Hematopoietic multipotent progenitor cell treated with erythropoietin and hydrocortisone succinate and interleukin-3 and kit ligand, for 8 days (in vitro differentiated cells): ENCODE data around the gene PNPLA3.

Experiments
- DNase-seq: peaks from one replicate; pipeline ENCODE4 v3.0.0-alpha.2; 2015

Gene PNPLA3

GRCh38 chr22:43923631-43924464 lies at the start of gene PNPLA3:
PNPLA3 (plus strand) TSS chr22:43923805; CDS start chr22:43923912, 107 bp downstream.
- DNase-seq: peak; percentile 82

- no peak for DNase-seq
Measured at GRCh38 chr22:43876866-43877509, 46.6 kb upstream of the PNPLA3 start.

- no peak for DNase-seq
Measured at GRCh38 chr22:43878079-43878795, 45.4 kb upstream of the PNPLA3 start.

- DNase-seq: no peak
Measured at GRCh38 chr22:43878831-43879550, 44.6 kb upstream of the PNPLA3 start.

- DNase-seq: no peak
Measured at GRCh38 chr22:43879901-43880540, 43.6 kb upstream of the PNPLA3 start.

GRCh38 chr22:43880541-43880991 lies 43.0 kb upstream of the PNPLA3 start:
- no peak for DNase-seq

- no peak for DNase-seq
Measured at GRCh38 chr22:43881091-43882061, 42.2 kb upstream of the PNPLA3 start.

GRCh38 chr22:43882122-43882767 lies 41.4 kb upstream of the PNPLA3 start:
- DNase-seq: no peak

- DNase-seq: peak; percentile 76
Measured at GRCh38 chr22:43883012-43883661, 40.5 kb upstream of the PNPLA3 start.

- no peak for DNase-seq
Measured at GRCh38 chr22:43883719-43884415, 39.7 kb upstream of the PNPLA3 start.

GRCh38 chr22:43884600-43885318 lies 38.8 kb upstream of the PNPLA3 start:
- DNase-seq: peak; percentile 54

GRCh38 chr22:43885319-43885671 lies 38.3 kb upstream of the PNPLA3 start:
- no peak for DNase-seq

- DNase-seq: no peak
Measured at GRCh38 chr22:43885786-43886185, 37.8 kb upstream of the PNPLA3 start.

GRCh38 chr22:43886231-43886630 lies 37.4 kb upstream of the PNPLA3 start:
- DNase-seq: no peak

- DNase-seq: no peak
Measured at GRCh38 chr22:43887391-43887790, 36.2 kb upstream of the PNPLA3 start.

- no peak for DNase-seq
Measured at GRCh38 chr22:43888740-43889139, 34.9 kb upstream of the PNPLA3 start.

GRCh38 chr22:43889201-43889859 lies 34.3 kb upstream of the PNPLA3 start:
- DNase-seq: no peak

- DNase-seq: no peak
Measured at GRCh38 chr22:43889860-43890253, 33.7 kb upstream of the PNPLA3 start.
